Fibroblast of the conjunctiva (primary cell): ENCODE data around the gene NDUFC1.

Experiments
- DNase-seq: peaks from one replicate; pipeline ENCODE4 v3.0.0-alpha.2; 2010; ENCODE audit warnings: low read depth

Gene NDUFC1

DNA sequence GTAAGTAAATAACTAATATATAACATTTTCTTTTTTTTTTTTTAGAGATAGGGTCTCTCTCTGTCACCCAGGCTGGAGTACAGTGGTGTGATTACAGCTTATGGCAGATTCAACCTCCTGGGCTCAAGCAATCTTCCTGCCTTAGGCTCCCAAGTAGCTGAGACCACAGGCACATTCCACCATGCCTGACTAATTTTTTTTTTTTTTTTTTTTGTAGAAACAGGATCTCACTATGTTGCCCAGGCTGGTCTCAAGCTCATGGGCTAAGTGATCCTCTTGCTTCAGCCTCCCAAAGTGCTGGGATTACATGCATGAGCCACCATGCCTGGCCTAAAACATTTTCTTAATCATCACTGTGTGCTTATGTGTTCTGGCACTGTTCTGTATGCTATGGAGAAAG, 55.0 kb downstream of the NDUFC1 start:
- DNase-seq = no peak

DNA sequence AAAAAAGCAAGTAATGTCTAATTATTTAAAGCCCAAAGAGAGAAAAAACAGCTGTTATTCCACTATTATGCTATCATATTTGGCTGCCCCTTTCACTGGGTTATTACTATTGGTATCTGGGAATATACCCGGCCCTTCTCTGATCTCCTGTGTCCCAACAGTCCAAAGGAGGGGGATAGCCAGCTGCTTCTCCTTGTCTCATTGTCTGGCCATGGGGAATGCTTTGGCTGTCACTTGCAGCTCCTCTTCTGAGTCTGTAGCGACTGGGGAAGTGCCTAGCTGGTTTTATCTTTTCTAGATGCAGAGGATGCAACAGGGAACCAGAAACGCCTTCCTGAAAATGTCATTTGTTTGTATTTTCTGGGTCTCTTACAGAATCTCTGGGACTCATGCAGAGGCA, 56.1 kb downstream of the NDUFC1 start:
- DNase-seq = no peak

DNA sequence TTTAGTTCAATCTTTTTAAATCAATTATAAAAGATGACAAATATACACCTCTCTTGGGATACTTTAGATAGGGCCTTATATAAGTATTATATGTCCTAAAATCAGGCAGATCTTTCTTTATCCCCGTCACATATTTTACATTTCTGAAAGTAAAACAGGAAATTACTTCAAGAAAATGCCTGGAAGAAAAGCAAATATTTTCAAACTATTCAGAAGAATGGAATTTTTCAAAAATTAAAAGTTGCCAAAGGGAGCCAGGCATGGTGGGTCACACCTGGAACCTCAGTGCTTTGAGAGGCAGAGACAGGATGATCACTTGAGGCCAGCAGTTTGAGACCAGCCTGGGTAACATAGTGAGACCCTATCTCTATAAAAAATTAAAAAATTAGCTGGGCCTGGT, 56.7 kb downstream of the NDUFC1 start:
- DNase-seq = no peak

DNA sequence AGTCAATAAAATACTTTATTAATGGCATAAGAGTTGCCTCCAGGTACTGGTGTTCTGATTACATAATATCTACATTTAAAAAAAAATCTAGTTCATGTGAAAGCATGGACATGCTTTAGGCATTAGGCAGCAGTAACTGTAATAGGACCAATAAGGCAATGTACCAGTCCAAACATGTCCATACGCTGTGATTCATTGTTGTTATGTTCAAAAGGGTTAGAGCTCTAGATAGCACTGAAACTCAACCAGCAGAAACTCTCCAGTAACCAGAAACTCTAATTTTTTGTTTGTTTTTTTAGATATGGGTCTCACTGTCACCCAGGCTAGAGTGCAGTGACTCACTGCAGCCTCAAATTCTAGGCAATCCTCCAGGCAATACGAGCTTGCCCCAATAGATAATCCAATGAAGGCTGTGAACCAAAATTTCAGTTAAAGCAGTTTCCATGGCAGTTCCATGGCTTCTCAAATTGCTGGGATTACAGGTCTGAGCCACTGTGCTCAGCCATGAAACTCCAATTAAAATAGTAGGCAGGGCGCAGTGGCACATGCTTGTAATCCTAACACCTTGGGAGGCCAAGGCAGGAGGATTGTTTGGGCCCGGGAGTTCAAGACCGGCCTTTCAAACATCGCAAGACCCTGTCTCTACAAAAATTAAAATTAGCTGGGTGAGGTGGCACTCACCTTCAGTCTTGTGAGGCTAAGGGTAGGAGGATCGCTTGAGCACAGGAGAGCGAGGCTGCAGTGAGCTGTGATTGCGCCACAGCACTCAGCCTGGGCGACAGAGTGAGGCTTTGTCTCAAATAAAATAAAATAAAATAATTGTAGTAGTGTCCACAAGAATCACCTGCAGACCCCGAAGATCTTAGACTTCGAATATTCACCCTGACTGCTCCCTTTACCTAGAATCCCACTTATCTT, 58.6 kb downstream of the NDUFC1 start:
- peak; percentile 98 for DNase-seq

DNA sequence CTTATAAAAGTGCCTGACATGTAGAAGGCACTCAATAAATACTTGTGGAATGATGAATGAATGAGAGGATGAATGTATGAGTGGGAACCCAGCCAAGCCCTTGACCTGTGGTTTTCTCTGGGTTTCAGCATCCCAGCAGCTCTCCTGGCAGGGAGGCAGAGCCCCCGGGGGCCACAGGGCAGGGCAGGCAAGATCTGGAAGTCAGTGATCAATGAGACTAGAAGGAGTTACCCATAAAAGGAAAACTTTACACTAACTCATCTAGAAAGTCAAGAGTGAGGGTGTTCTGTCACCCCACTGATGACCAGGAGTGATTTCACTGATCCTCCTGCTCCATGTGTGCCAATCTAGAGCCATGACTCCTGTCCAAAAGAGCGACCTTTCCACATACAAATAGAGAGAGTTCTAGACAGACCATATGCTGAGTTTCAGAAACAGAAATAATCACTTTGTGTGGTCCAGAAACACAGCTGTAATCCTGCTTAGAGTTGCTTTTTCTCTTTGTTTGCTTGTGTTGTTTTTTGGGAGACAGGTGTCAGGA, 59.7 kb downstream of the NDUFC1 start:
- peak; percentile 63 for DNase-seq

DNA sequence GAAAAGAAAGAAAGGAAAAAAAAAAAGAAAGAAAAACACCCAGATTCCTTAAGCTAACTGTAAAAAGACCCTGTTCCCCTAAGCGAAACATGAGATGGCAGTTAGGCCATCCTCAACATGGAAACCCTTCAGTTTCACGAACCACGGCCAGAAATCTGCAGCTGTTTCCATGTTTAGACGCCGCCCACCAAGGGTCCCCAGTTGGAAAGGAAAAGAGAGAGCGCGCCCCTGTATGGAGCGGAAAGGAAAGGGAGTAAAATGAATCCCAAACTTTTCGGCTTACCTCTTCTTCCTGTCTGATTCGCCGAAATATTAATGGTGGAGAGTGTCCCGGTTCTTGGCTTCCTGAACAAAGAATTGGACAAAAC, 60.5 kb downstream of the NDUFC1 start:
- DNase-seq = no peak

DNA sequence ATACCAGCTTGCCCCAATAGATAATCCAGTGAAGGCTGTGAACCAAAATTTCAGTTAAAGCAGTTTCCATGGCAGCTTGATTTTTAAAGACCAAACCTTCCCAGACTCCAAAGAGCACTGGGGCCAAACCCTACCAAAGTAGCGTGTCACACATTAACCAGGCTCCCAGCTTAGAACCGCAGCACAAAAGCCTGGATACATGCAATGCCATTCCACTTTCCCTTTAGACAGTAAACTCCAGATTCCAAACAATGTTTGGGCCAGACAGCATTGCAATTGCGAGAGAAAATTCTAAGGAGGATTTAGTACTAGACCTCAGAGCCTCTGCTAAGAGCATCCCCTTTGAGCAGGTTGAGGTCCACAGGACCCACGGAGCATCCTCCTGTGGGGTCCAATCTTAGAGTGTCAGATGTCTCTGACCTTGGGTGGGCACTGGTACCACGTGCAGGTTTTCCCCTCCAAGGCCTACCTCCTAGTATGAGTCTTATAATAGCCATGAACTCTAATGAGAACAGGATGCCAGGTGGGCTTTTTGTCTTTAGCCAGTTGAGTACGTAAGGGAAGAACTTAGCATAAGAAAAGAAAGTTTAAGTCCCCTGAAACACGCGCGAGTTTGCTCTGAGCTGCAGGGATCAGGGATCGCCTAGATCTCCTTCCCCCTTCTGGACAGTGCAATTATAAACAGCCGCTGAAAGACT, 61.0 kb downstream of the NDUFC1 start:
- no peak for DNase-seq
